A549 treated with CpdA at 1 μM for 4 hours (cell line): ENCODE measurements around the gene ERP44. TPM values are rescaled to one million over a fixed set of nuclear protein-coding genes. Genes with fewer than 3 reads are reported as not detected.

ENCODE experiments used
- total RNA-seq: library from RNA; stranded (reverse); fragments of 200-300 nt; extraction: Qiagen RNA extraction; gene quantifications from 5 replicates; pipeline ENCODE4 v1.2.3, GENCODE V29; 2022; ENCODE audit warnings: low read depth

Gene ERP44
- total RNA-seq, result 15.4 to 17.2 TPM (median 15.6 TPM) in 5 replicates

DNA sequence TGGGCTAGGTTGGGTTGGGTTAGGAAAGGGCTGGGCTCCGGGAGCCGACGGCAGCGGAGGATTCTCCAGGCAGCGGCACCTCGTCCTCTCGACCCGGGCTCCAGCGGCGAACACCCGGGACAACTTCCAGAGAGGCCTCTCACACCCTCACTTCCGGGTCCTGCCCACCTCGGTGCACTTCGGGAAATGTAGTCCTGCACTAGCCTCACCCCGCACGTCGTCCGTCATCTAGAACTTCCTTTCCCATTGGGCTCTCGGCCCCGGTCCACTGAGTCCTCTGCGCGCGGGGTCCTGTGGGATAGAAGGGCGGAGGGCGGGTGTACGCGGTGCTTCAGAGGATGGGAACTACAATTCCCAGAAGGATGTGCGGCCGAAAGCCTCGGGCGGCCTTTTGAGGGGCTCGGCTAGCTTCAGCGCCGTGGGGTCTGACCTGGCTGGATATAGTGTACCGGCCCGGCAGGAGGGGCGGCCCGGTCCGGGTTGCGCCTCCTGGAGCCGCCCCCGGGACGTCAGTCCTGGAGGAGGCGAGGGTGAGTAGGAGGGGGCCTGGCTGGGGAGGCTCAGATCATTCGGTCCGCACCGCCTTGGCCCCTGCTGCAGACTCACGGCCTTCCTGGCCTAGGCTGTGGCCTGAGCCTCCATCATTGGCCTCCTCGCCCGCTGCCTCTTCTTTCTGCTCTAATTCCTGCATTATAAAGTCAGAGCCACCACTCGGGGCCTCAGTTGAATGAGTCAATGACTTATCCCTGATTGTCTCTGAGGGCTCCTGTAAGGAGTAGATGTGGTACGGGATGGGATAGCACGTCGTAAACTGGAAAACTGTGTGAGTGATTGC is at the start of gene ERP44, which contains the start of gene INVS:
TSS of gene ERP44 (minus strand) at position 114 of the 835 bp plus-strand sequence. CDS start 160 bp downstream, outside the sequence.
TSS of gene INVS (plus strand) at position 357 of the 835 bp plus-strand sequence. CDS start 5,279 bp downstream, outside the sequence.

Other genes with a start within 250 kb of the ERP44 start
- 7.4 to 13.6 TPM (median 8.8 TPM) in 5 replicates for gene STX17, start 192.3 kb downstream of the ERP44 start, total RNA-seq
- 9.0 to 11.2 TPM (median 10.6 TPM) in 5 replicates for gene INVS, start 243 bp upstream of the ERP44 start, total RNA-seq